GM12878 (cell line): ENCODE data around the gene GFRA3. TPM values are rescaled to one million over a fixed set of nuclear protein-coding genes. Genes with fewer than 3 reads are reported as not detected.

Experiments used
- BMI1 ChIP-seq: fragments of 450-650 bp; IDR thresholded peaks from 2 replicates; pipeline ENCODE4 v1.6.1; 2016; ENCODE audit warnings: mild to moderate bottlenecking, moderate library complexity, borderline replicate concordance
- CBX5 ChIP-seq: sonication (generic); IDR thresholded peaks from 2 replicates; pipeline ENCODE4 v1.6.1; 2016; ENCODE audit warnings: low read depth, moderate library complexity, mild to moderate bottlenecking, inconsistent platforms
- ESRRA ChIP-seq: IDR thresholded peaks from 2 replicates; pipeline ENCODE4 v1.6.1; 2012; ENCODE audit warnings: mild to moderate bottlenecking, low read length, improper control_type of control experiment
- FOS ChIP-seq: IDR thresholded peaks from 3 replicates; pipeline ENCODE4 v1.6.1; 2011; ENCODE audit warnings: borderline replicate concordance; ENCODE audit not compliant: insufficient read length; ENCODE audit errors: extremely low read depth
- FOXK2 ChIP-seq: fragments of 450-650 bp; IDR thresholded peaks from 2 replicates; pipeline ENCODE4 v1.6.1; 2017; ENCODE audit warnings: mild to moderate bottlenecking, moderate library complexity
- IRF4 ChIP-seq: IDR thresholded peaks from 2 replicates; pipeline ENCODE4 v1.6.1; 2011; ENCODE audit warnings: low read depth, low read length
- LARP7 ChIP-seq: fragments of 450-650 bp; IDR thresholded peaks from 2 replicates; pipeline ENCODE4 v1.6.1; 2017; ENCODE audit warnings: mild to moderate bottlenecking
- MXI1 ChIP-seq: fragments of 150-350 bp; IDR thresholded peaks from 2 replicates; pipeline ENCODE4 v1.6.1; 2011; ENCODE audit warnings: low read depth, mild to moderate bottlenecking, inconsistent platforms, low read length, improper control_type of control experiment
- NR2C2 ChIP-seq: IDR thresholded peaks from 2 replicates; pipeline ENCODE4 v1.6.1; 2011; ENCODE audit warnings: borderline replicate concordance, low read depth; ENCODE audit not compliant: control insufficient read depth, insufficient read length
- POLR2AphosphoS5 ChIP-seq: IDR thresholded peaks from 2 replicates; pipeline ENCODE4 v1.6.1; 2011; ENCODE audit warnings: mild to moderate bottlenecking, low read length, inconsistent platforms
- RCOR1 ChIP-seq: conservative IDR thresholded peaks from 2 replicates; pipeline ENCODE4 v1.6.1; 2012; ENCODE audit warnings: low read depth, low read length, improper control_type of control experiment
- SMC3 ChIP-seq: IDR thresholded peaks from 2 replicates; pipeline ENCODE4 v1.6.1; 2011; ENCODE audit warnings: low read length, improper control_type of control experiment, borderline replicate concordance
- YY1 ChIP-seq: IDR thresholded peaks from 2 replicates; pipeline ENCODE4 v1.6.1; 2011; ENCODE audit warnings: low read depth, mild to moderate bottlenecking, low read length
- ZBED1 ChIP-seq: IDR thresholded peaks from 2 replicates; pipeline ENCODE4 v1.6.1; 2016; ENCODE audit warnings: borderline replicate concordance
- ZNF24 ChIP-seq: fragments of 450-650 bp; IDR thresholded peaks from 2 replicates; pipeline ENCODE4 v1.6.1; 2017; ENCODE audit warnings: antibody characterized with exemption, mild to moderate bottlenecking
- ZNF622 ChIP-seq: fragments of 450-650 bp; IDR thresholded peaks from 2 replicates; pipeline ENCODE4 v1.6.1; 2017; ENCODE audit warnings: mild to moderate bottlenecking, inconsistent platforms
- polyA plus RNA-seq, 11 experiments: library from polyadenylated mRNA; depleted of rRNA in 4 of 11; unstranded in 6 of 11; stranded (reverse) in 5 of 11; fragments of >200 nt; fragmentation: Nextera tagmentation in 4 of 11; fragmentation: Illumina TruSeq in 1 of 11; extraction: Ambion mirVana in 4 of 11; extraction: Trizol in 1 of 11; gene quantifications; 1 replicate in 1 of 11; 2 replicates in 10 of 11; pipeline versions ENCODE4 v1.2.1 to v1.2.3, GENCODE V29; 2011 to 2016; ENCODE audit warnings: inconsistent platforms in 2 of 11, missing spikeins in 2 of 11, low read depth in 1 of 11
- total RNA-seq, 4 experiments: library from RNA; depleted of rRNA in 3 of 4; stranded (reverse); fragments of >200 nt in 3 of 4; fragmentation: Illumina TruSeq in 1 of 4; extraction: Trizol in 1 of 4; gene quantifications; 2 replicates each; pipeline versions ENCODE4 v1.2.1 to v1.2.3, GENCODE V29; 2013 to 2021
- TF ChIP-seq, protein P1 (sequence below): IDR thresholded peaks from 2 replicates; pipeline ENCODE4 v1.6.1; 2012; ENCODE audit warnings: low read depth, low read length, improper control_type of control experiment
- TF ChIP-seq, protein P2 (sequence below): fragments of 450-650 bp; IDR thresholded peaks from 2 replicates; pipeline ENCODE4 v1.6.1; 2016; ENCODE audit warnings: mild to moderate bottlenecking
- TF ChIP-seq, protein P3 (sequence below): fragments of 450-650 bp; IDR thresholded peaks from 2 replicates; pipeline ENCODE4 v1.6.1; 2018; ENCODE audit warnings: mild to moderate bottlenecking, low read depth, moderate library complexity; ENCODE audit not compliant: partially characterized antibody
- TF ChIP-seq, protein P4 (sequence below): fragments of 450-650 bp; IDR thresholded peaks from 2 replicates; pipeline ENCODE4 v1.6.1; 2014; ENCODE audit warnings: mild to moderate bottlenecking

Gene GFRA3
- total and polyA plus RNA-seq, 10 of the 15 experiments (the other 5 are each of a cell fraction or from before 2014, with no cell fraction given): 0.06 to 0.10 (median 0.08) TPM; not detected in 7

DNA sequence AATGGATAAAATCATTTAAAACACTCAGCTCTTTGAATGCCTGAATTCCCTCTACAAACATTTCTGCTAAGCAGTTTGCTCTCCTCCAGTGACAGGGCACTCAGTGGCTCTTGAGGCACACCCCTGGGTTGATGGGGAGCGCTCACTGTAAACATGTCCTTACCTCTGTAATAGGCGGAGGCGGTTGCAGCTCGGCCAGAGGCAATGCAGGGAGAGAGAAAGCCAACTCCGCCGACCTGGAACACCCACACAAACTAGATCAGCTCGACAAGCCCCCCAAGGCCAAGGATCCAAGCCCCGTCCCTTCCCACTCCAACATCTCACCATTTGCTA, 61.6 kb downstream of the GFRA3 start (continued):
- TF ChIP-seq FOXK2 (no peak), FOS (no peak), ZNF24 (no peak), ZBED1 (no peak), RCOR1 (no peak), SMC3 (no peak), LARP7 (0 out of 2 replicates have a peak, but pooled peaks have one; percentile 41), MXI1 (no peak), BMI1 (no peak), POLR2AphosphoS5 (no peak), YY1 (no peak), ESRRA (no peak), CBX5 (no peak), IRF4 (no peak), NR2C2 (no peak), ZNF622 (0 out of 2 replicates have a peak, but pooled peaks have one; percentile 17)
- TF ChIP-seq, protein P1, sequence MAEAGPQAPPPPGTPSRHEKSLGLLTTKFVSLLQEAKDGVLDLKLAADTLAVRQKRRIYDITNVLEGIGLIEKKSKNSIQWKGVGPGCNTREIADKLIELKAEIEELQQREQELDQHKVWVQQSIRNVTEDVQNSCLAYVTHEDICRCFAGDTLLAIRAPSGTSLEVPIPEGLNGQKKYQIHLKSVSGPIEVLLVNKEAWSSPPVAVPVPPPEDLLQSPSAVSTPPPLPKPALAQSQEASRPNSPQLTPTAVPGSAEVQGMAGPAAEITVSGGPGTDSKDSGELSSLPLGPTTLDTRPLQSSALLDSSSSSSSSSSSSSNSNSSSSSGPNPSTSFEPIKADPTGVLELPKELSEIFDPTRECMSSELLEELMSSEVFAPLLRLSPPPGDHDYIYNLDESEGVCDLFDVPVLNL: no peak
- TF ChIP-seq, protein P2, sequence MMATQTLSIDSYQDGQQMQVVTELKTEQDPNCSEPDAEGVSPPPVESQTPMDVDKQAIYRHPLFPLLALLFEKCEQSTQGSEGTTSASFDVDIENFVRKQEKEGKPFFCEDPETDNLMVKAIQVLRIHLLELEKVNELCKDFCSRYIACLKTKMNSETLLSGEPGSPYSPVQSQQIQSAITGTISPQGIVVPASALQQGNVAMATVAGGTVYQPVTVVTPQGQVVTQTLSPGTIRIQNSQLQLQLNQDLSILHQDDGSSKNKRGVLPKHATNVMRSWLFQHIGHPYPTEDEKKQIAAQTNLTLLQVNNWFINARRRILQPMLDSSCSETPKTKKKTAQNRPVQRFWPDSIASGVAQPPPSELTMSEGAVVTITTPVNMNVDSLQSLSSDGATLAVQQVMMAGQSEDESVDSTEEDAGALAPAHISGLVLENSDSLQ: no peak
- TF ChIP-seq, protein P3, sequence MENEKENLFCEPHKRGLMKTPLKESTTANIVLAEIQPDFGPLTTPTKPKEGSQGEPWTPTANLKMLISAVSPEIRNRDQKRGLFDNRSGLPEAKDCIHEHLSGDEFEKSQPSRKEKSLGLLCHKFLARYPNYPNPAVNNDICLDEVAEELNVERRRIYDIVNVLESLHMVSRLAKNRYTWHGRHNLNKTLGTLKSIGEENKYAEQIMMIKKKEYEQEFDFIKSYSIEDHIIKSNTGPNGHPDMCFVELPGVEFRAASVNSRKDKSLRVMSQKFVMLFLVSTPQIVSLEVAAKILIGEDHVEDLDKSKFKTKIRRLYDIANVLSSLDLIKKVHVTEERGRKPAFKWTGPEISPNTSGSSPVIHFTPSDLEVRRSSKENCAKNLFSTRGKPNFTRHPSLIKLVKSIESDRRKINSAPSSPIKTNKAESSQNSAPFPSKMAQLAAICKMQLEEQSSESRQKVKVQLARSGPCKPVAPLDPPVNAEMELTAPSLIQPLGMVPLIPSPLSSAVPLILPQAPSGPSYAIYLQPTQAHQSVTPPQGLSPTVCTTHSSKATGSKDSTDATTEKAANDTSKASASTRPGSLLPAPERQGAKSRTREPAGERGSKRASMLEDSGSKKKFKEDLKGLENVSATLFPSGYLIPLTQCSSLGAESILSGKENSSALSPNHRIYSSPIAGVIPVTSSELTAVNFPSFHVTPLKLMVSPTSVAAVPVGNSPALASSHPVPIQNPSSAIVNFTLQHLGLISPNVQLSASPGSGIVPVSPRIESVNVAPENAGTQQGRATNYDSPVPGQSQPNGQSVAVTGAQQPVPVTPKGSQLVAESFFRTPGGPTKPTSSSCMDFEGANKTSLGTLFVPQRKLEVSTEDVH: no peak
- TF ChIP-seq, protein P4, sequence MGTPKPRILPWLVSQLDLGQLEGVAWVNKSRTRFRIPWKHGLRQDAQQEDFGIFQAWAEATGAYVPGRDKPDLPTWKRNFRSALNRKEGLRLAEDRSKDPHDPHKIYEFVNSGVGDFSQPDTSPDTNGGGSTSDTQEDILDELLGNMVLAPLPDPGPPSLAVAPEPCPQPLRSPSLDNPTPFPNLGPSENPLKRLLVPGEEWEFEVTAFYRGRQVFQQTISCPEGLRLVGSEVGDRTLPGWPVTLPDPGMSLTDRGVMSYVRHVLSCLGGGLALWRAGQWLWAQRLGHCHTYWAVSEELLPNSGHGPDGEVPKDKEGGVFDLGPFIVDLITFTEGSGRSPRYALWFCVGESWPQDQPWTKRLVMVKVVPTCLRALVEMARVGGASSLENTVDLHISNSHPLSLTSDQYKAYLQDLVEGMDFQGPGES: no peak
